H9 (cell line): ENCODE results near the gene CLUH. TPM values are rescaled to one million over a fixed set of nuclear protein-coding genes. Genes with fewer than 3 reads are reported as not detected.
"Not testable (repeated sequence)": the region's sequence is repeated elsewhere in the genome, so short reads cannot be mapped to it uniquely, and the experiment has no call there.

Experiments
- DNase-seq: peaks from one replicate; pipeline ENCODE4 v3.0.0-alpha.2; 2017
- H2AFZ ChIP-seq: one replicate; pipeline ENCODE4 v1.6.1; 2013; ENCODE audit warnings: mild to moderate bottlenecking, low read length, control low read depth, moderate library complexity
- H2AK5ac ChIP-seq: 2 replicates; pipeline ENCODE4 v1.6.1; 2013; ENCODE audit warnings: low read length, control low read depth, mixed read lengths; ENCODE audit not compliant: insufficient read length
- H2BK120ac ChIP-seq: one replicate; pipeline ENCODE4 v1.6.1; 2013; ENCODE audit warnings: low read depth, mild to moderate bottlenecking, low read length, control low read depth, inconsistent platforms; ENCODE audit not compliant: poor library complexity, severe bottlenecking
- H2BK12ac ChIP-seq: 2 replicates; pipeline ENCODE4 v1.6.1; 2013; ENCODE audit warnings: low read length, control low read depth, mixed read lengths, low read depth; ENCODE audit not compliant: insufficient read length
- H2BK15ac ChIP-seq: 2 replicates; pipeline ENCODE4 v1.6.1; 2013; ENCODE audit warnings: low read depth, low read length, control low read depth
- H2BK20ac ChIP-seq: one replicate; pipeline ENCODE4 v1.6.1; 2013; ENCODE audit warnings: low read depth, mild to moderate bottlenecking, low read length, control low read depth, inconsistent platforms; ENCODE audit not compliant: poor library complexity, severe bottlenecking
- H2BK5ac ChIP-seq: 2 replicates; pipeline ENCODE4 v1.6.1; 2013; ENCODE audit warnings: low read length, control low read depth, mixed read lengths; ENCODE audit not compliant: insufficient read length
- H3K14ac ChIP-seq: 2 replicates; pipeline ENCODE4 v1.6.1; 2013; ENCODE audit warnings: low read length, control low read depth; ENCODE audit not compliant: insufficient read depth
- H3K18ac ChIP-seq: 2 replicates; pipeline ENCODE4 v1.6.1; 2013; ENCODE audit warnings: low read depth, mild to moderate bottlenecking, mixed read lengths, low read length, control low read depth; ENCODE audit not compliant: insufficient read length
- H3K23ac ChIP-seq: 2 replicates; pipeline ENCODE4 v1.6.1; 2013; ENCODE audit warnings: low read length, control low read depth, mixed read lengths, low read depth; ENCODE audit not compliant: insufficient read length
- H3K23me2 ChIP-seq: 2 replicates; pipeline ENCODE4 v1.6.1; 2013; ENCODE audit warnings: low read depth, mild to moderate bottlenecking, mixed read lengths, low read length, control low read depth; ENCODE audit not compliant: insufficient read length, poor library complexity, severe bottlenecking
- H3K27ac ChIP-seq: 2 replicates; pipeline ENCODE4 v1.5.1; 2013; ENCODE audit warnings: low read length, control low read depth, mixed read lengths, low read depth; ENCODE audit not compliant: insufficient read length
- H3K27me3 ChIP-seq: 2 replicates; pipeline ENCODE4 v1.6.1; 2013; ENCODE audit warnings: low read length, control low read depth, inconsistent platforms; ENCODE audit not compliant: insufficient read depth
- H3K4ac ChIP-seq: 2 replicates; pipeline ENCODE4 v1.6.1; 2013; ENCODE audit warnings: low read depth, mild to moderate bottlenecking, control low read depth, inconsistent platforms, low read length, moderate library complexity
- H3K4me1 ChIP-seq: 2 replicates; pipeline ENCODE4 v1.6.1; 2013; ENCODE audit warnings: low read length, control low read depth, inconsistent platforms; ENCODE audit not compliant: insufficient read depth
- H3K4me2 ChIP-seq: 2 replicates; pipeline ENCODE4 v1.6.1; 2013; ENCODE audit warnings: low read length, control low read depth, mixed read lengths; ENCODE audit not compliant: insufficient read length, insufficient read depth
- H3K56ac ChIP-seq: 2 replicates; pipeline ENCODE4 v1.6.1; 2013; ENCODE audit warnings: low read depth, mild to moderate bottlenecking, mixed read lengths, low read length, control low read depth; ENCODE audit not compliant: insufficient read length
- H3K79me1 ChIP-seq: 2 replicates; pipeline ENCODE4 v1.6.1; 2013; ENCODE audit warnings: low read depth, mild to moderate bottlenecking, moderate library complexity, low read length, control low read depth, inconsistent platforms; ENCODE audit not compliant: insufficient read depth, poor library complexity, severe bottlenecking
- H3K79me2 ChIP-seq: 2 replicates; pipeline ENCODE4 v1.6.1; 2013; ENCODE audit warnings: low read length, control low read depth, inconsistent platforms; ENCODE audit not compliant: insufficient read depth
- H3K9ac ChIP-seq: 2 replicates; pipeline ENCODE4 v1.6.1; 2013; ENCODE audit warnings: low read length, control low read depth, mixed read lengths; ENCODE audit not compliant: insufficient read length; ENCODE audit errors: extremely low read depth
- H3K9me3 ChIP-seq: one replicate; pipeline ENCODE4 v1.6.1; 2013; ENCODE audit warnings: low read depth, low read length, inconsistent platforms; ENCODE audit not compliant: control insufficient read depth
- H3T11ph ChIP-seq: one replicate; pipeline ENCODE4 v1.6.1; 2013; ENCODE audit warnings: mild to moderate bottlenecking, low read length, control low read depth, inconsistent platforms
- H4K20me1 ChIP-seq: one replicate; pipeline ENCODE4 v1.6.1; 2013; ENCODE audit not compliant: control insufficient read depth, insufficient read length, insufficient read depth
- H4K5ac ChIP-seq: 2 replicates; pipeline ENCODE4 v1.6.1; 2013; ENCODE audit warnings: low read depth, mild to moderate bottlenecking, mixed read lengths, low read length, control low read depth; ENCODE audit not compliant: insufficient read length
- H4K8ac ChIP-seq: replicated peaks from 2 replicates; pipeline ENCODE4 v1.6.1; 2013; ENCODE audit warnings: low read length, control low read depth, mixed read lengths, low read depth; ENCODE audit not compliant: insufficient read length
- H4K91ac ChIP-seq: 2 replicates; pipeline ENCODE4 v1.6.1; 2013; ENCODE audit warnings: low read depth, mild to moderate bottlenecking, moderate library complexity, mixed read lengths, low read length, control low read depth; ENCODE audit not compliant: insufficient read length
- H3K27ac Mint-ChIP-seq, 3 experiments: 2 replicates in 2 of 3; 3 replicates in 1 of 3; pipeline ENCODE4 v1.8.0; 2020 to 2021; ENCODE audit warnings: mixed read lengths in 3 of 3, mild to moderate bottlenecking in 1 of 3, moderate library complexity in 1 of 3
- H3K27me3 Mint-ChIP-seq: 2 replicates; pipeline ENCODE4 v1.8.0; 2021; ENCODE audit warnings: low read depth, mild to moderate bottlenecking, moderate library complexity, mixed read lengths
- H3K36me3 Mint-ChIP-seq, 3 experiments: 2 replicates in 2 of 3; 3 replicates in 1 of 3; pipeline ENCODE4 v1.8.0; 2020 to 2021; ENCODE audit warnings: low read depth in 3 of 3, mixed read lengths in 3 of 3; ENCODE audit not compliant: insufficient read depth in 1 of 3
- H3K4me1 Mint-ChIP-seq, 2 experiments: 2 replicates each; pipeline ENCODE4 v1.8.0; 2020; ENCODE audit warnings: mixed read lengths in 2 of 2
- H3K4me3 Mint-ChIP-seq, 2 experiments: 2 replicates in 1 of 2; 3 replicates in 1 of 2; pipeline ENCODE4 v1.8.0; 2020 to 2021; ENCODE audit warnings: mild to moderate bottlenecking in 2 of 2, mixed read lengths in 2 of 2, moderate library complexity in 1 of 2
- H3K9me3 Mint-ChIP-seq, 2 experiments: 2 replicates in 1 of 2; 3 replicates in 1 of 2; pipeline ENCODE4 v1.8.0; 2020; ENCODE audit warnings: mild to moderate bottlenecking in 2 of 2, mixed read lengths in 2 of 2, moderate library complexity in 1 of 2
- CTCF ChIP-seq: fragments of 200-600 bp; sonication (generic); conservative IDR thresholded peaks from 3 replicates; pipeline ENCODE4 v1.8.0; 2021; ENCODE audit warnings: antibody characterized with exemption, mild to moderate bottlenecking
- WGBS: extraction: QIAGEN DNeasy Blood & Tissue Kit; methylation state at CpG from one replicate; pipeline ENCODE4 v1.1.7; 2013; ENCODE audit warnings: missing lambda C conversion rate, low lambda C conversion rate, mixed read lengths; ENCODE audit not compliant: insufficient read length; ENCODE audit errors: extremely low coverage; 5-methylcytosine and 5-hydroxymethylcytosine counted together
- total RNA-seq: library from RNA; stranded (reverse); gene quantifications from 2 replicates; pipeline ENCODE4 v1.2.1, GENCODE V29; 2021

The CLUH gene
- total RNA-seq, 1 experiment from 2014 or later = 91.3 TPM

- DNase-seq = peak; percentile 34
- Mint-ChIP-seq H3K27ac (no peak overlapping the region), H3K9me3 (no peaks in the 10 kb centered on the region), H3K36me3 (peaks cover 8 to 61% (median 32%) of the 10 kb centered on the region in 3 experiments; a peak in 6 of 7 replicates), H3K27me3 (no peaks in the 10 kb centered on the region), H3K4me1 (peaks cover 6 to 7% of the 10 kb centered on the region in 2 experiments), H3K4me3 (no peak overlapping the region)
- Histone ChIP-seq H2BK12ac (no peak overlapping the region), H3K27ac (no peak overlapping the region), H4K5ac (no peak overlapping the region), H3K23me2 (no peaks in the 10 kb centered on the region), H3K23ac (no peak overlapping the region), H3K79me2 (no peaks in the 10 kb centered on the region), H3K9me3 (no peaks in the 10 kb centered on the region), H3K79me1 (no peaks in the 10 kb centered on the region), H3K9ac (no peak overlapping the region), H2BK15ac (no peak overlapping the region), H3K4me1 (no peaks in the 10 kb centered on the region), H2AK5ac (no peak overlapping the region), H2AFZ (no peak overlapping the region), H2BK20ac (no peak overlapping the region), H2BK5ac (no peak overlapping the region), H4K20me1 (no peaks in the 10 kb centered on the region), H3K27me3 (no peaks in the 10 kb centered on the region), H3K56ac (no peak overlapping the region), H3K4ac (no peak overlapping the region), H4K8ac (no peak overlapping the region), H3K14ac (no peak overlapping the region), H3T11ph (no peak overlapping the region), H4K91ac (no peak overlapping the region), H3K4me2 (no peak overlapping the region), H3K18ac (no peak overlapping the region), H2BK120ac (no peak overlapping the region)
- no peak for TF ChIP-seq CTCF
- WGBS = no CpG with 5 or more reads among the region's 20 CpGs
Measured at GRCh38 chr17:2700030-2700490, 11.5 kb downstream of the CLUH start.

GRCh38 chr17:2699216-2699805 lies 12.3 kb downstream of the CLUH start:
- H2AFZ ChIP-seq = not testable (repeated sequence)
- DNase-seq = peak; percentile 24
- WGBS = no CpG with 5 or more reads among the region's 18 CpGs

More at GRCh38 chr17:2699216-2699805, 12.3 kb downstream of the CLUH start:
- peaks cover 8 to 56% (median 35%) of the 10 kb centered on the region in 3 experiments; a peak in 6 of 7 replicates for H3K36me3 Mint-ChIP-seq
- not testable (repeated sequence) for H3K14ac ChIP-seq, H3K27me3 ChIP-seq, H3K9me3 ChIP-seq, H2BK120ac ChIP-seq, H4K5ac ChIP-seq, H4K91ac ChIP-seq, H3K79me1 ChIP-seq, H2BK20ac ChIP-seq, H2AK5ac ChIP-seq, H3K4me1 ChIP-seq, H2BK12ac ChIP-seq, H3K9ac ChIP-seq, H3K4me1 Mint-ChIP-seq, H3K9me3 Mint-ChIP-seq, H3K4me2 ChIP-seq, H2BK15ac ChIP-seq, H2BK5ac ChIP-seq, H3K79me2 ChIP-seq, H4K20me1 ChIP-seq, H3K27me3 Mint-ChIP-seq, H3K23me2 ChIP-seq, H3K23ac ChIP-seq, H4K8ac ChIP-seq, H3K27ac ChIP-seq, H3K56ac ChIP-seq, H3T11ph ChIP-seq, H3K18ac ChIP-seq, H3K4me3 Mint-ChIP-seq, H3K4ac ChIP-seq, H3K27ac Mint-ChIP-seq
